ENCODE results near the gene JAKMIP2. TPM values are rescaled to one million over a fixed set of nuclear protein-coding genes. Genes with fewer than 3 reads are reported as not detected.

The JAKMIP2 gene
- total and polyA plus RNA-seq, 10 of the 15 experiments (the other 5 are each of a cell fraction or from before 2014, with no cell fraction given) = 0.51 to 1.8 (median 0.89) TPM

- ChIA-PET POLR2A (no interaction called here), RAD21 (ENCODE audit: unreplicated experiment) (no interaction called here), CTCF (no interaction called here), SMC1A (ENCODE audit: uncharacterized antibody, unreplicated experiment) (no interaction called here)
- Histone ChIP-seq H3K4me1 (ENCODE audit: control insufficient read depth, insufficient read depth, low read length) (no peaks in the 10 kb centered on the region; the same call in 1 of the 2 replicates), H3K36me3 (ENCODE audit: control insufficient read depth in 2 of 2, insufficient read depth in 2 of 2, low read length in 1 of 2) (no peaks in the 10 kb centered on the region), H3K27ac (ENCODE audit: control insufficient read depth, insufficient read depth) (no peak overlapping the region), H3K4me2 (ENCODE audit: control insufficient read depth, insufficient read depth) (no peak overlapping the region), H3K79me2 (ENCODE audit: control insufficient read depth, insufficient read depth, low read length) (no peaks in the 10 kb centered on the region), H3K4me3 (no peak overlapping the region), H4K20me1 (ENCODE audit: control insufficient read depth, insufficient read depth) (no peaks in the 10 kb centered on the region), H3K9me3 (replicated peaks; ENCODE audit: control insufficient read depth, insufficient read depth, low read length) (no peaks in the 10 kb centered on the region), H2AFZ (ENCODE audit: control insufficient read depth, low read depth, low read length) (no peak overlapping the region), H3K9ac (ENCODE audit: control insufficient read depth, insufficient read depth, low read length) (no peak overlapping the region), H3K27me3 (replicated peaks in 1 of 2; ENCODE audit: control insufficient read depth in 2 of 2, insufficient read depth in 2 of 2, low read length in 1 of 2) (no peaks in the 10 kb centered on the region)
- in situ Hi-C loops (cut with MboI) = no loop called here
- intact Hi-C loops (cut with micrococcal nuclease; ENCODE audit: unreplicated experiment) = no loop called here
- no TSS peak for BruUV-seq (replicated peaks)
- no peak for DNase-seq (ENCODE audit: low read depth, low spot score)
- no peak for FAIRE-seq
- ATAC-seq = no peak
- WGBS (ENCODE audit: insufficient coverage, insufficient replicate concordance, low lambda C conversion rate, missing lambda C conversion rate) = 1% methylated on average over 5 of the region's 5 CpGs
- TF ChIP-seq CBX3 (IDR thresholded peaks at IDR 0.05; ENCODE audit: borderline replicate concordance, low read depth) (no peak), EED (IDR thresholded peaks at IDR 0.05; ENCODE audit: low read depth) (no peak), ZBTB40 (IDR thresholded peaks at IDR 0.05; ENCODE audit: borderline replicate concordance) (no peak), CHD1 (IDR thresholded peaks at IDR 0.05; ENCODE audit: low read depth, low read length) (no peak), NKRF (conservative IDR thresholded peaks at IDR 0.05) (no peak), FOXM1 (IDR thresholded peaks at IDR 0.05; ENCODE audit: low read depth, low read length) (no peak), MTA3 (IDR thresholded peaks at IDR 0.05; ENCODE audit: borderline replicate concordance, low read length) (no peak), SPI1 (IDR thresholded peaks at IDR 0.05; ENCODE audit: borderline replicate concordance, insufficient read depth, low read depth, low read length) (no peak)
- TF ChIP-seq, protein P1, sequence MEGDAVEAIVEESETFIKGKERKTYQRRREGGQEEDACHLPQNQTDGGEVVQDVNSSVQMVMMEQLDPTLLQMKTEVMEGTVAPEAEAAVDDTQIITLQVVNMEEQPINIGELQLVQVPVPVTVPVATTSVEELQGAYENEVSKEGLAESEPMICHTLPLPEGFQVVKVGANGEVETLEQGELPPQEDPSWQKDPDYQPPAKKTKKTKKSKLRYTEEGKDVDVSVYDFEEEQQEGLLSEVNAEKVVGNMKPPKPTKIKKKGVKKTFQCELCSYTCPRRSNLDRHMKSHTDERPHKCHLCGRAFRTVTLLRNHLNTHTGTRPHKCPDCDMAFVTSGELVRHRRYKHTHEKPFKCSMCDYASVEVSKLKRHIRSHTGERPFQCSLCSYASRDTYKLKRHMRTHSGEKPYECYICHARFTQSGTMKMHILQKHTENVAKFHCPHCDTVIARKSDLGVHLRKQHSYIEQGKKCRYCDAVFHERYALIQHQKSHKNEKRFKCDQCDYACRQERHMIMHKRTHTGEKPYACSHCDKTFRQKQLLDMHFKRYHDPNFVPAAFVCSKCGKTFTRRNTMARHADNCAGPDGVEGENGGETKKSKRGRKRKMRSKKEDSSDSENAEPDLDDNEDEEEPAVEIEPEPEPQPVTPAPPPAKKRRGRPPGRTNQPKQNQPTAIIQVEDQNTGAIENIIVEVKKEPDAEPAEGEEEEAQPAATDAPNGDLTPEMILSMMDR (IDR thresholded peaks at IDR 0.05 in 2 of 3, conservative IDR thresholded peaks at IDR 0.05 in 1 of 3; ENCODE audit: control insufficient read depth in 2 of 3, extremely low read depth in 1 of 3, insufficient read depth in 1 of 3, low read depth in 3 of 3, low read length in 3 of 3) = no peak
- TF ChIP-seq, protein P2, sequence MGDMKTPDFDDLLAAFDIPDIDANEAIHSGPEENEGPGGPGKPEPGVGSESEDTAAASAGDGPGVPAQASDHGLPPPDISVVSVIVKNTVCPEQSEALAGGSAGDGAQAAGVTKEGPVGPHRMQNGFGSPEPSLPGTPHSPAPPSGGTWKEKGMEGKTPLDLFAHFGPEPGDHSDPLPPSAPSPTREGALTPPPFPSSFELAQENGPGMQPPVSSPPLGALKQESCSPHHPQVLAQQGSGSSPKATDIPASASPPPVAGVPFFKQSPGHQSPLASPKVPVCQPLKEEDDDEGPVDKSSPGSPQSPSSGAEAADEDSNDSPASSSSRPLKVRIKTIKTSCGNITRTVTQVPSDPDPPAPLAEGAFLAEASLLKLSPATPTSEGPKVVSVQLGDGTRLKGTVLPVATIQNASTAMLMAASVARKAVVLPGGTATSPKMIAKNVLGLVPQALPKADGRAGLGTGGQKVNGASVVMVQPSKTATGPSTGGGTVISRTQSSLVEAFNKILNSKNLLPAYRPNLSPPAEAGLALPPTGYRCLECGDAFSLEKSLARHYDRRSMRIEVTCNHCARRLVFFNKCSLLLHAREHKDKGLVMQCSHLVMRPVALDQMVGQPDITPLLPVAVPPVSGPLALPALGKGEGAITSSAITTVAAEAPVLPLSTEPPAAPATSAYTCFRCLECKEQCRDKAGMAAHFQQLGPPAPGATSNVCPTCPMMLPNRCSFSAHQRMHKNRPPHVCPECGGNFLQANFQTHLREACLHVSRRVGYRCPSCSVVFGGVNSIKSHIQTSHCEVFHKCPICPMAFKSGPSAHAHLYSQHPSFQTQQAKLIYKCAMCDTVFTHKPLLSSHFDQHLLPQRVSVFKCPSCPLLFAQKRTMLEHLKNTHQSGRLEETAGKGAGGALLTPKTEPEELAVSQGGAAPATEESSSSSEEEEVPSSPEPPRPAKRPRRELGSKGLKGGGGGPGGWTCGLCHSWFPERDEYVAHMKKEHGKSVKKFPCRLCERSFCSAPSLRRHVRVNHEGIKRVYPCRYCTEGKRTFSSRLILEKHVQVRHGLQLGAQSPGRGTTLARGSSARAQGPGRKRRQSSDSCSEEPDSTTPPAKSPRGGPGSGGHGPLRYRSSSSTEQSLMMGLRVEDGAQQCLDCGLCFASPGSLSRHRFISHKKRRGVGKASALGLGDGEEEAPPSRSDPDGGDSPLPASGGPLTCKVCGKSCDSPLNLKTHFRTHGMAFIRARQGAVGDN (IDR thresholded peaks at IDR 0.05) = no peak
These were observed 27.5 kb upstream of the JAKMIP2 start for GRCh38 chr5:147809830-147810666.

Data from GM12878 (cell line).